Measurements from ENCODE around the gene TBC1D8. TPM values are rescaled to one million over a fixed set of nuclear protein-coding genes. Genes with fewer than 3 reads are reported as not detected.

Gene TBC1D8
- total and polyA plus RNA-seq, 9 of the 15 experiments (the other 6 are each of a cell fraction or from before 2014, with no cell fraction given), result 0.36 to 1.3 (median 0.82) TPM

DNA sequence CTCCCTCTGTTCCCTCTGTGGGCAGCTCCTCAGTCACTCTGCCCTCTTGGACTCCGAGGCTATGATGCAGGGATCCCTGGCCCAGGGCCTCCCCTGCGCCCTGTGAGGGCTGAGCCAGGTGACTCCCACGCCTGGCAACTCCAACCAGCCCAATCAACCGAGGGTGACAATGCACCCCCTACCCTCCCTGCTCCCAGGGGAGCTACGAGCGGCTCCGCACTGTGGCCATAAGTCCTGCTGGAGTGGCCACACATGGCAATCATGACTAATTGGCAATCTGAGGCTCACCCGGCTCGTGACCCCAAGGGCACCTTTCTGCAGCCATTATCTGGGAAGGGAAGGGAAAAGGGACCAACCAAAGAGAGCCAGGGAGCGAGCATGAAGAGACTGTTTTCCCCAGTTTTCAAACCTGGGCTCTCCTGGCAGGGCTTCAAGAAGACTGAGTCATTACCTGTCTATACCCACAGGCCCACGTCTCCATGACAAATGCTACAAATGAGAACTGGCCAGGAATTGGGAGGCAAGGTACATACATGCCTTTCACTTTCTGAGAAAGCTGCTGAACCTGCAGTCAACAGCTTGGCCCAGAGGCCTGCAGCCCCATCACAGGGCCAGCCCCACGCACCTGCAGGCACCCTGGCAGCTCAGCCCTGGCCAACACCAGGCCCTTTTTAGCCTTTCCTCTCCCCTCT is 104.0 kb downstream of the TBC1D8 start (continued):
- TF ChIP-seq PKNOX1 (IDR thresholded peaks at IDR 0.05) (no peak), ZBTB17 (CRISPR knock-in tag; IDR thresholded peaks at IDR 0.05) (no peak)

DNA sequence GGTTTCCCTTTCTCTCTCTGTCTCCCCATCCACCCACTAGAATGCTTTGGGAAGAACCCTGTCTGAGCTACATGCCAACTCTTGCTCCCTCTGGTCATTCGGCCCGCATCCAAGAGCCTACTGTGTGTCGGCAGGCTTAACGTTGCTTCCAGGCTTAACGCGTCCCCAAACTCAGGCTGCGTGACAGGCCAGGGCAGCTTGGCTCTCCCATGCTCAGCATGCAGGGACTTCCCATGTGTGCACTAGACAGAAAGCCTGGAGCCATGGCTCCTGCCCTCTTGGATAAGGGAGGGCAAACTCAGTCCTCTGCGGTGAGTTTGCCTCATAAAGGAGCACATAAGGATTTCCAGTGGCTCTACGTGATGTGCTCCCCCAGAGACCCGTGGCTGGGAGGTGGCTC is 105.9 kb downstream of the TBC1D8 start:
- H3K9me3 ChIP-seq (replicated peaks; ENCODE audit: control insufficient read depth, insufficient read depth, low read depth, low read length), result no peaks in the 10 kb centered on the region
- TF ChIP-seq, protein P1, sequence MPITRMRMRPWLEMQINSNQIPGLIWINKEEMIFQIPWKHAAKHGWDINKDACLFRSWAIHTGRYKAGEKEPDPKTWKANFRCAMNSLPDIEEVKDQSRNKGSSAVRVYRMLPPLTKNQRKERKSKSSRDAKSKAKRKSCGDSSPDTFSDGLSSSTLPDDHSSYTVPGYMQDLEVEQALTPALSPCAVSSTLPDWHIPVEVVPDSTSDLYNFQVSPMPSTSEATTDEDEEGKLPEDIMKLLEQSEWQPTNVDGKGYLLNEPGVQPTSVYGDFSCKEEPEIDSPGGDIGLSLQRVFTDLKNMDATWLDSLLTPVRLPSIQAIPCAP (CRISPR knock-in tag; IDR thresholded peaks at IDR 0.05; ENCODE audit: borderline replicate concordance), result no peak
- TF ChIP-seq PML (IDR thresholded peaks at IDR 0.05; ENCODE audit: low read length) (no peak), PTRF (tag; IDR thresholded peaks at IDR 0.05) (no peak), SRSF9 (IDR thresholded peaks at IDR 0.05; ENCODE audit: borderline replicate concordance, low read depth, low read length) (no peak), ARNT (IDR thresholded peaks at IDR 0.05) (no peak), DMBX1 (CRISPR knock-in tag; IDR thresholded peaks at IDR 0.05; ENCODE audit: borderline replicate concordance) (no peak), ZNF584 (CRISPR knock-in tag; IDR thresholded peaks at IDR 0.05; ENCODE audit: low read depth) (no peak), ZNF184 (CRISPR knock-in tag; IDR thresholded peaks at IDR 0.05) (no peak), HSF4 (CRISPR knock-in tag; IDR thresholded peaks at IDR 0.05; ENCODE audit: borderline replicate concordance) (no peak), EWSR1 (IDR thresholded peaks at IDR 0.05; ENCODE audit: borderline replicate concordance, low read depth, partially characterized antibody) (no peak), HDAC8 (tag; IDR thresholded peaks at IDR 0.05) (no peak), CHD1 (IDR thresholded peaks at IDR 0.05; ENCODE audit: low read length) (no peak), NEUROD1 (IDR thresholded peaks at IDR 0.05; ENCODE audit: borderline replicate concordance, low read depth, low read length, partially characterized antibody) (no peak), TSC22D4 (tag; IDR thresholded peaks at IDR 0.05) (no peak), TCF7 (IDR thresholded peaks at IDR 0.05; ENCODE audit: borderline replicate concordance) (no peak)
- TF ChIP-seq, protein P2, sequence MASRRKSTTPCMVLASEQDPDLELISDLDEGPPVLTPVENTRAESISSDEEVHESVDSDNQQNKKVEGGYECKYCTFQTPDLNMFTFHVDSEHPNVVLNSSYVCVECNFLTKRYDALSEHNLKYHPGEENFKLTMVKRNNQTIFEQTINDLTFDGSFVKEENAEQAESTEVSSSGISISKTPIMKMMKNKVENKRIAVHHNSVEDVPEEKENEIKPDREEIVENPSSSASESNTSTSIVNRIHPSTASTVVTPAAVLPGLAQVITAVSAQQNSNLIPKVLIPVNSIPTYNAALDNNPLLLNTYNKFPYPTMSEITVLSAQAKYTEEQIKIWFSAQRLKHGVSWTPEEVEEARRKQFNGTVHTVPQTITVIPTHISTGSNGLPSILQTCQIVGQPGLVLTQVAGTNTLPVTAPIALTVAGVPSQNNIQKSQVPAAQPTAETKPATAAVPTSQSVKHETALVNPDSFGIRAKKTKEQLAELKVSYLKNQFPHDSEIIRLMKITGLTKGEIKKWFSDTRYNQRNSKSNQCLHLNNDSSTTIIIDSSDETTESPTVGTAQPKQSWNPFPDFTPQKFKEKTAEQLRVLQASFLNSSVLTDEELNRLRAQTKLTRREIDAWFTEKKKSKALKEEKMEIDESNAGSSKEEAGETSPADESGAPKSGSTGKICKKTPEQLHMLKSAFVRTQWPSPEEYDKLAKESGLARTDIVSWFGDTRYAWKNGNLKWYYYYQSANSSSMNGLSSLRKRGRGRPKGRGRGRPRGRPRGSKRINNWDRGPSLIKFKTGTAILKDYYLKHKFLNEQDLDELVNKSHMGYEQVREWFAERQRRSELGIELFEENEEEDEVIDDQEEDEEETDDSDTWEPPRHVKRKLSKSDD (conservative IDR thresholded peaks at IDR 0.05; ENCODE audit: low read length), result no peak
- H4K20me1 ChIP-seq (replicated peaks; ENCODE audit: control insufficient read depth, insufficient read depth, low read length), result no peaks in the 10 kb centered on the region
- intact Hi-C loops (cut with micrococcal nuclease), result no loop called here
- 6% methylated on average over 10 of the region's 10 CpGs for WGBS (ENCODE audit: insufficient coverage, low coverage, missing lambda C conversion rate)
- H2AFZ ChIP-seq (ENCODE audit: low read depth, low read length), result no peak overlapping the region
- no peak for DNase-seq (ENCODE audit: extremely low read depth in 1 of 4, low spot score in 3 of 4)
- H3K79me2 ChIP-seq (ENCODE audit: control insufficient read depth, insufficient read depth, low read length), result no peaks in the 10 kb centered on the region
- no peak overlapping the region for H3K27ac ChIP-seq (ENCODE audit: extremely low read depth, low read depth, low read length)
- FAIRE-seq, result no peak
- H3K4me3 ChIP-seq, result no peak overlapping the region
- no peak overlapping the region for H3K9ac ChIP-seq (ENCODE audit: insufficient read depth in 1 of 2, low read depth in 2 of 2, low read length in 2 of 2)
- H3K27me3 ChIP-seq (ENCODE audit: control insufficient read depth in 2 of 2, insufficient read depth in 2 of 2, low read length in 2 of 2), result peaks cover 30 to 59% of the 10 kb centered on the region in 2 experiments
- ATAC-seq, result no peak
- no peaks in the 10 kb centered on the region; a peak in 2 of 5 replicates for H3K4me1 ChIP-seq (replicated peaks in 1 of 2; ENCODE audit: control insufficient read depth in 2 of 2, insufficient read depth in 2 of 2, low read length in 2 of 2)
- H3K9me1 ChIP-seq (ENCODE audit: control insufficient read depth, insufficient read depth, low read length), result no peaks in the 10 kb centered on the region
- H3K36me3 ChIP-seq (ENCODE audit: control insufficient read depth, insufficient read depth, low read length), result no peaks in the 10 kb centered on the region
- POLR2A ChIA-PET, result interaction anchor here (1.1 kb wide), 1 partner anchor 43 kb away, joined by 3 read pairs; the partner anchor contains the start of gene RPL31
- H3K4me2 ChIP-seq (ENCODE audit: insufficient read depth, low read length), result no peak overlapping the region
- in situ Hi-C loops (cut with MboI), result no loop called here
- BruUV-seq (replicated peaks), result no TSS peak
- CTCF ChIA-PET (ENCODE audit: low intra/inter-chr PET ratio), result no interaction called here

All from K562 (cell line).